NAMALWA (cell line): Measurements from ENCODE around the gene CHST11.
"Not testable (repeated sequence)": the region's sequence is repeated elsewhere in the genome, so short reads cannot be mapped to it uniquely, and the experiment has no call there.

Experiments used
- DNase-seq: peaks from one replicate; pipeline ENCODE4 v3.0.0-alpha.2; 2015; ENCODE audit warnings: low spot score

CHST11 gene

GRCh38 chr12:104526320-104526719 lies 69.6 kb downstream of the CHST11 start:
- no peak for DNase-seq

- no peak for DNase-seq
Measured at GRCh38 chr12:104526751-104527150, 70.0 kb downstream of the CHST11 start.

GRCh38 chr12:104527653-104528052 lies 70.9 kb downstream of the CHST11 start:
- DNase-seq: not testable (repeated sequence)

GRCh38 chr12:104529130-104529874 lies 72.6 kb downstream of the CHST11 start:
- DNase-seq: no peak

GRCh38 chr12:104532636-104533035 lies 75.9 kb downstream of the CHST11 start:
- no peak for DNase-seq

GRCh38 chr12:104533134-104533533 lies 76.4 kb downstream of the CHST11 start:
- DNase-seq: no peak

- no peak for DNase-seq
Measured at GRCh38 chr12:104534162-104534856, 77.6 kb downstream of the CHST11 start.

GRCh38 chr12:104534857-104535248 lies 78.1 kb downstream of the CHST11 start:
- no peak for DNase-seq

GRCh38 chr12:104535369-104535768 lies 78.6 kb downstream of the CHST11 start:
- DNase-seq: no peak

GRCh38 chr12:104536841-104537240 lies 80.1 kb downstream of the CHST11 start:
- DNase-seq: no peak

GRCh38 chr12:104538056-104538455 lies 81.3 kb downstream of the CHST11 start:
- no peak for DNase-seq

- no peak for DNase-seq
Measured at GRCh38 chr12:104538891-104539462, 82.2 kb downstream of the CHST11 start.

GRCh38 chr12:104544836-104545235 lies 88.1 kb downstream of the CHST11 start:
- no peak for DNase-seq

GRCh38 chr12:104546575-104546974 lies 89.8 kb downstream of the CHST11 start:
- DNase-seq: no peak

GRCh38 chr12:104547235-104547634 lies 90.5 kb downstream of the CHST11 start:
- DNase-seq: no peak

- no peak for DNase-seq
Measured at GRCh38 chr12:104549815-104550480, 93.2 kb downstream of the CHST11 start.

GRCh38 chr12:104551313-104551931 lies 94.7 kb downstream of the CHST11 start:
- peak; percentile 24 for DNase-seq

- DNase-seq: no peak
Measured at GRCh38 chr12:104553421-104553820, 96.7 kb downstream of the CHST11 start.

- DNase-seq: no peak
Measured at GRCh38 chr12:104555648-104556047, 98.9 kb downstream of the CHST11 start.

GRCh38 chr12:104557488-104558195 lies 100.9 kb downstream of the CHST11 start:
- no peak for DNase-seq

GRCh38 chr12:104560881-104561280 lies 104.1 kb downstream of the CHST11 start:
- DNase-seq: no peak

GRCh38 chr12:104562763-104563162 lies 106.0 kb downstream of the CHST11 start:
- DNase-seq: no peak
